ENCODE measurements around the gene PMVK.

Gene PMVK

DNA sequence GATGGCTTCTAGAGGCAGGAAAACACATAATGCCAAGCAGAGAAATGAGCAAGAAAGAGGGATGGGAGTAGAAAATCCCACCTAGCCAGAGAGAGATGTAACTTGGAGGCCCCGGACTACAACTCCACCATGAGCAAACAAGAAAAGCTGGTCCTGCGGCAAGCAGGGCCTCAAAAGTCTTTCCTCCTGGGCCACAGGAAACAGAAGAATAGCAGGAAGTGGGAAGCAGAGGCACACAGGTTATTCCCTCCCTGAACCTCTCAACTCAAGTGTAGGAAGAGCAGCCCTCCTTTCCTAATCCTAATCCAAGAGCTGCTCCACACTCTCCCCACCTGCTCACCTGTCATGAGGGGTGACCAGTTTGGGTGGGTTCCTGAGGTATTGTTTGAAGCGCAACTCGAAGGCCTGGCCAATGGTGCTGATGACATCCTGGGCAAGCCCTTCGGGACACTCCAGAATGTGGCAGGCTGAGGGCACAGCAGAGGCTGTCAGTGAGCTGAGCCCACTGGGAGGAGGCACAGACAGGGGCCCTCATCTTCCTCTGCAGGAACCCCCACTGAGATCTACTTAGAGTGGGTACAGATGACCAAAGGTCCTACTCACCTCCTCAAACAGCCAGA lies 30.9 kb upstream of the PMVK start:
- no peak for DNase-seq

DNA sequence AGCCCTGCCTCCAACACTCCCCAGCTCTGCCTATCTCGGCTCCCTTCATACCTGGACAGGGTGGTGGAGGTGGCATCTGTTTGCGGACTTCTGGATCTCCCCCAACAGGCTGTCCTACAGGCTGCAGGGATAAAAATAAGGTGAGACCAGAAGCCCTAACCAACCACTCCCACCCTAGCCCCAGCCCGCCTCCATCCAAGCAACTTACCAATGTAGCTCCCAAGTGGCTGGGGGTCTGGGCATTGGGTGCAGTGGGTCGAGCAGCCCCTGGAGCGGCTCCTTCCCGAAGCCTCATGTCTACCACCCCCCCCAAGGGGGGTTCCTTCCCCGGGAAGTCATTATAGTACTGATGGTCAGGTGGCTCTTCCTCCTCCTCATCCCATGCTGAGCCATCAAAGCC lies 29.6 kb upstream of the PMVK start:
- no peak for DNase-seq

DNA sequence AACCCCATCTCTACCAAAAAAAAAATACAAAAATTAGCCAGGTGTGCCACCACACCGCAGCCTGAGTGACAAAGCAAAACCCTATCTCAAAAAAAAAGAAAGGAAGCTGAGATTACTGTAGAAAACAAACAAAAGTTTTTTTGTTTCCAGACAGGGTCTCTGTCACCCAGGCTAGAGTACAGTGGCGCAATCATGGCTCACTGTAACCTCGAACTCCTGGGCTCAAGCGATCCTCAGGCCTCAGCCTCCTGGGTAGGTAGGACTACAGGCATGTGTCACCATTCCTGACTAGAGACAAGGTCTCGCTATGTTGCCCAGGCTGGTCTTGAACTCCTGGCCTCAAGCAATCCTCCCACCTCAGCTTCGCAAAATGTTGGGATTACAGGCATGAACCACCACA lies 27.8 kb upstream of the PMVK start:
- no peak for DNase-seq

DNA sequence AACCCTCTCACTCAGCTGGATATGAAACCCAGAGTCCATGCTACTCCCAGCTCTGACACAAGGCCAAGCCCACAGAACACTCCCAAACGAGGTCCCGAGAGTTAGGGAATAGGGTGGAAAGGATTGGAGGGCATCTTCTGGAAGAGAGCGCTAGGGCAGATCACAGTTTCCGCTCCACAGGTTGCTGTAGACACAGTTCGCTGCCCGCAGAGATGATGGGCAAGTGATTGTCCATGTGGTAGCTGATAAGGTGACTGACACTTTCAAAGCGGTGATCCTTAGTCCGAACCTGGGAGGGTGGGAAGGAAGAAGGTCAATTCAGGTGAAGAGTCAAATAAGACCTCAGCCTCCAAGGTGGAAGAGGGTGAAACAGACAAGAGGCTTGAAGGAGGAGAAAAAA lies 27.1 kb upstream of the PMVK start:
- no peak for DNase-seq

GRCh38 chr1:154962795-154963330 lies 26.3 kb upstream of the PMVK start:
- DNase-seq: no peak

- DNase-seq: peak in 7 of 51 donors; percentile 11 to 74 (median 51)
These were observed 25.7 kb upstream of the PMVK start for GRCh38 chr1:154962156-154962749.

DNA sequence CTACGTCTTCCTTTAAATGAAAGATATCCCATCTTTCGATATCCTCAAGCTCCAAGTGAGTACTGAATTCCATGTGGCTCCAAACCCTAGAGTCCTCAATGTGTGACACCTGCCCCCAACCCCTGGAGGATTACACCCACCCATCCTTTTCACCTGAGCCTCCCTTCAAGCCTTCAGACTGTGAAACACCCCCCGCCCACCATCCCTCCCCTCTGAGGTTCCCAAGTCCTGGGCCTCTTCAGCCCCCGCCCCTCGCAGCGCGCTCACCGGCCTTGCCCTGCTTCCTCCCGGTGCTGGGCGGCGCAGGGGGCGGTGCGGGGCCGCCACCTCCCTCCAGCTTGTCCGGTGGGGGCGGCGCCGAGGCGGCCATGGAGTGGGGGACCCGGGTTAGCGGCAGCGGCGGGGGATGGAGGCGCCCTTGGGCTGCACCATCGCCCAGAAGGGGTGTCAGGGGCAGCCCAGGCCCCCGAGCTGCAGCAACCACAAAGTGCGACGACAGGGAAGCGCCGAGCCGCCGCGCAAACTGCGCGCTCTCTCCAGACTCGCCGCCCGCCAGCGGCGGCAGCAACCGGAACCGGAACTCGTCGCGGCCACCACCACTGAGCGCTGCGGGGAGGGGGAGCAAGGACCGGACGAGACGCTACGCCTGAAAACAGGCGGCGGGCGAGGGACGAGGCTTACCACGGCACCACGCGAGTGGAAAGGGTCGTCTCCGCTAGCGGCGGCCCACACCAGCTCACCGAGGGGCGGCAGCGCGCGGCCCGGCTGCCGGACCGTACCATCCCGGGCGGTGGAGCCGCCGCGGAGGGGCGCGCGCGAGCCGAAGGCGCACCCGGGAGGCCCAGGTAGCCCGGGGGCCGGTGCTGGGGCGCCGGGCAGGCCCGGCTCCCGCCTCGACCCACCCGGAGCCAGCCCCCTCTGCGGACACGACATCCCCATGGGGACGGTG lies 25.0 kb upstream of the PMVK start, which contains the start of gene PYGO2:
Gene PYGO2, minus strand, starts transcription at position 576 of the 949 bp plus-strand sequence. Its CDS starts 206 bp downstream, at position 370.
- peak; percentile 29 to 96 (median 72) for DNase-seq

DNA sequence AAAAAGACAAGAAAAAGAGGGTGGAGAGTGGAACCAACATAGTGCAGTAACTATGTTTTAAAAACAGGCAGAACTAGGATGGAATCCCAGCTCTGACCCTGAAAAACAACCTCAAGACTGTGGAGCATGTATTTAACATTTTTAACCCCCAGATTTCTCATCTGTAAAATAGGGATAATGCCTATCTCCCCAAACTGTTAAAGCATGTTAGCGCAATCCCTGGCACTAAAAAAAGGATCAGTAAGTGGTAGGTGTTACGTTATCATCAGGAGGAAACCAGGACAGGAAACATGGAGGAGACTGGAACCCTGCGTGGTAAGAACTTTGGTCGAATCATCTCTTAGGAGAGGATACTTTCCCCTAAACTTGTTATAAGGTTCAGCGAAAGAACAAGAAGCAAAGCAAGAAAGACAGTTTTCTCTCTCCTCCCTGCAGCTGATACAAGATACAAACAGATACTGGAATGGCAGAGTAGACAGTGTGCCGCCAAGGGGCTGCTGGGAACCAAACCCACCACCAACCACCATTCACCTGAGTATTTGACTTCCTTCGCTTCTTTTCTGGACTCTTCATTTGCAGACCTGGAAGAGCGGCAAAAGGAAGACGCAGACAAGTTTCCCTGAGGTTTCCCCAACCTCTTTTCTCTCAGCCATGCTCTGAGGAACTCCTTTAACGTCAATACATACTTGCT lies 24.1 kb upstream of the PMVK start:
- DNase-seq: no peak

- no peak for DNase-seq
These were observed 22.9 kb upstream of the PMVK start for GRCh38 chr1:154959426-154959780.

- no peak for DNase-seq
These were observed 22.3 kb upstream of the PMVK start for GRCh38 chr1:154958681-154959425.

GRCh38 chr1:154958036-154958435 lies 21.5 kb upstream of the PMVK start:
- no peak for DNase-seq

GRCh38 chr1:154957091-154957657 lies 20.7 kb upstream of the PMVK start:
- DNase-seq: peak in 7 of 51 donors; percentile 17 to 40 (median 29)

DNA sequence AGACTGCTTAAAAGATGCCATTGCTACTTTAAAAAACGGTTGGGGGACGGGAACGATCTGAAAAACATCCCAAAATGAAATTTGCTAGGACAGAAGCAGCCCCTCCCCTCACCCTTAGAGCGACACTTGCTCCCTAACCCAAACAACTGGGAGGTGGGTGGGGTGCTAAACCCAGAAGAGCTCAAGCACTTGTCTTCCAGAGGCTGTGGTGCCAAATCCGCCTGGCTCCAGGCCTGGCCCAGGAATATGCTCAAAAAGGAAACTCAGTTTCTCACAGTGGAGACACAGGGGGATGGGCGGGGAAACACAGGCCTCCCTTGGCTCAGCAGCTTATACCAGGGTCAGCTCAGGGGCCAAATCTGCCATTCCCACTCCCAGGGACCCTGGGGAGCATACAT lies 20.0 kb upstream of the PMVK start:
- peak in 30 of 51 donors; percentile 8 to 78 (median 40) for DNase-seq

GRCh38 chr1:154955718-154956543 lies 19.4 kb upstream of the PMVK start, which contains the start of gene PBXIP1:
Gene PBXIP1, minus strand, starts transcription at chr1:154956099. Its CDS starts 2,378 bp downstream, at chr1:154953721.
- peak in 48 of 51 donors; percentile 18 to 93 (median 70) for DNase-seq

GRCh38 chr1:154955039-154955717 lies 18.7 kb upstream of the PMVK start:
- peak in 37 of 51 donors; percentile 20 to 88 (median 57) for DNase-seq

DNA sequence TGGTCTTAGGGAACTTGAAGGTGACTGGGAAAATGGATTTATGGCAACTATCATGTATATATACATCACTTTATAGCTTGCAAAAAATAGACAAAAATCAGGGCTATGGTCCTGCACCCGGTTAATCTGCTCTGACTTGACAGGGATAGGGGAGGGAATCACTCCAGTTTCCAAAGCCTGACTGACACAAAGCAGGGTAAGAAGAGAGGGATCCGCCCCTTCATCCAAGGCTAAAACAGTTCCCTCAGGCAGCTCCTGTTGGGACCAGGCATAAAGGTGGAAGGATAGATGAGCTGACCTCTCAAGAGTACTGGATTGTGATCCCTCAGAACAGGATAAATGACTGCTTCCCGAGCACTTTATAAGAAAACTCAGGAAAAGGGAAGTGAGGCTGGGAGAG lies 18.0 kb upstream of the PMVK start:
- no peak for DNase-seq

- peak in 13 of 51 donors; percentile 12 to 55 (median 29) for DNase-seq
These were observed 17.1 kb upstream of the PMVK start for GRCh38 chr1:154953611-154954038.

DNA sequence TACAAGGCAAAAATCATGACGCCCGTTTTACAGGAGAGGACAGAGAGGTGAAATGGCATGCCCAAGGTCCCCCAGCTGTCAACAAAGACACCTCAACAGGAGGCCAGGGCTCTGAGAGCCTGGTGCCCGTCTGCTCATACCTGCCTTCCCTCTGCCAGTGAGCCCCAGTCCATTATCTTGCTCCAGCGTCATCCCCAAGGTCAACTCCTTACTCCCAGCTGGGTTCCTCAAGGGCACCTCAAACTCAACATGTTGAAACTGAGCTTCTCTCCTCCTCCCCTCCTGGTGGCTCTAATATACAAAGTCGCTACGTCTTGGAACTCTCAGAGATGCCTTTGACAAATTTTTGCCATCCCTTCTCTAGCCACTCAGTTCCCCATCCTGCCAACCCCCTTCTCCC lies 16.1 kb upstream of the PMVK start:
- no peak for DNase-seq
